ENCODE results near the gene PYDC2. TPM values are rescaled to one million over a fixed set of nuclear protein-coding genes. Genes with fewer than 3 reads are reported as not detected.

PYDC2 gene
- total and polyA plus RNA-seq, 2 of the 8 experiments (the other 6 are each of a cell fraction or from before 2014, with no cell fraction given), result not detected

DNA sequence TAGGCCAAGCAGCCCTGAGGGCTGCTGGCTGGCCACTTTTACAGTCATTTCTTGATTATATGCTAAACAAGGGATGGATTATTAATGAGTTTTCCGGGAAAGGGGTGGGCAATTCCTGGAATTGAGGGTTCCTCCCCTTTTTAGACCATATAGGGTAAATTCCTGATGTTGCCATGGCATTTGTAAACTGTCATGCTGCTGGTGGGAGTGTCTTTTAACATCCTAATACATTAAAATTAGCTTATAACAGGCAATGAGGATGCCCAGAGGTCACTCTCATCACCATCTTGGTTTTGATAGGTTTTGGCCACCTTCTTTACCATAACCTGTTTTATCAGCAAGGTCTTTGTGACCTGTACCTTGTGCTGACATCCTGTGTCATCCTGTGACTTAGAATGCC is 11.7 kb upstream of the PYDC2 start (continued):
- TF ChIP-seq, protein P1, sequence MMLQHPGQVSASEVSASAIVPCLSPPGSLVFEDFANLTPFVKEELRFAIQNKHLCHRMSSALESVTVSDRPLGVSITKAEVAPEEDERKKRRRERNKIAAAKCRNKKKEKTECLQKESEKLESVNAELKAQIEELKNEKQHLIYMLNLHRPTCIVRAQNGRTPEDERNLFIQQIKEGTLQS (IDR thresholded peaks at IDR 0.05; ENCODE audit: insufficient read depth, low read depth, low read length), result no peak
- TF ChIP-seq TAF1 (IDR thresholded peaks at IDR 0.05; ENCODE audit: low read depth, low read length) (no peak), CEBPB (IDR thresholded peaks at IDR 0.05; ENCODE audit: low read depth, low read length) (no peak), HDAC6 (IDR thresholded peaks at IDR 0.05; ENCODE audit: low read depth, low read length) (no peak), EGR1 (IDR thresholded peaks at IDR 0.05; ENCODE audit: borderline replicate concordance, low read depth, low read length) (no peak), SP2 (IDR thresholded peaks at IDR 0.05; ENCODE audit: low read length) (no peak), SUZ12 (IDR thresholded peaks at IDR 0.05; ENCODE audit: low read length) (no peak)
- TF ChIP-seq, protein P2, sequence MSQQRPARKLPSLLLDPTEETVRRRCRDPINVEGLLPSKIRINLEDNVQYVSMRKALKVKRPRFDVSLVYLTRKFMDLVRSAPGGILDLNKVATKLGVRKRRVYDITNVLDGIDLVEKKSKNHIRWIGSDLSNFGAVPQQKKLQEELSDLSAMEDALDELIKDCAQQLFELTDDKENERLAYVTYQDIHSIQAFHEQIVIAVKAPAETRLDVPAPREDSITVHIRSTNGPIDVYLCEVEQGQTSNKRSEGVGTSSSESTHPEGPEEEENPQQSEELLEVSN (IDR thresholded peaks at IDR 0.05), result no peak
- TF ChIP-seq, protein P3, sequence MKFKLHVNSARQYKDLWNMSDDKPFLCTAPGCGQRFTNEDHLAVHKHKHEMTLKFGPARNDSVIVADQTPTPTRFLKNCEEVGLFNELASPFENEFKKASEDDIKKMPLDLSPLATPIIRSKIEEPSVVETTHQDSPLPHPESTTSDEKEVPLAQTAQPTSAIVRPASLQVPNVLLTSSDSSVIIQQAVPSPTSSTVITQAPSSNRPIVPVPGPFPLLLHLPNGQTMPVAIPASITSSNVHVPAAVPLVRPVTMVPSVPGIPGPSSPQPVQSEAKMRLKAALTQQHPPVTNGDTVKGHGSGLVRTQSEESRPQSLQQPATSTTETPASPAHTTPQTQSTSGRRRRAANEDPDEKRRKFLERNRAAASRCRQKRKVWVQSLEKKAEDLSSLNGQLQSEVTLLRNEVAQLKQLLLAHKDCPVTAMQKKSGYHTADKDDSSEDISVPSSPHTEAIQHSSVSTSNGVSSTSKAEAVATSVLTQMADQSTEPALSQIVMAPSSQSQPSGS (IDR thresholded peaks at IDR 0.05; ENCODE audit: low read length), result no peak
- TF ChIP-seq, protein P4, sequence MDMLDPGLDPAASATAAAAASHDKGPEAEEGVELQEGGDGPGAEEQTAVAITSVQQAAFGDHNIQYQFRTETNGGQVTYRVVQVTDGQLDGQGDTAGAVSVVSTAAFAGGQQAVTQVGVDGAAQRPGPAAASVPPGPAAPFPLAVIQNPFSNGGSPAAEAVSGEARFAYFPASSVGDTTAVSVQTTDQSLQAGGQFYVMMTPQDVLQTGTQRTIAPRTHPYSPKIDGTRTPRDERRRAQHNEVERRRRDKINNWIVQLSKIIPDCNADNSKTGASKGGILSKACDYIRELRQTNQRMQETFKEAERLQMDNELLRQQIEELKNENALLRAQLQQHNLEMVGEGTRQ (IDR thresholded peaks at IDR 0.05; ENCODE audit: low read length), result no peak

Measured in H1 (cell line).